ENCODE data around the gene ALDOA. TPM values are rescaled to one million over a fixed set of nuclear protein-coding genes. Genes with fewer than 3 reads are reported as not detected.

The ALDOA gene
- total and polyA plus RNA-seq, 10 of the 15 experiments (the other 5 are each of a cell fraction or from before 2014, with no cell fraction given), result 218 to 2,339 (median 1,095) TPM

GRCh38 chr16:30033270-30033669 is 32.3 kb upstream of the ALDOA start:
- ChIA-PET POLR2A (no interaction called here), SMC1A (ENCODE audit: uncharacterized antibody, unreplicated experiment) (interaction anchor here (0.6 to 1.3 kb wide), 5 partner anchors 10 to 92 kb away, joined by 3 read pairs; partner anchors contain the start of gene C16orf92), CTCF (interaction anchor here (0.6 to 2.3 kb wide), 16 partner anchors 8 to 165 kb away, joined by 3 to 21 read pairs (median 4); partner anchors contain the start of genes ALDOA, C16orf92, HIRIP3 and INO80E), RAD21 (ENCODE audit: unreplicated experiment) (interaction anchor here (0.6 to 2.7 kb wide), 4 partner anchors 16 to 580 kb away, joined by 3 to 9 read pairs (median 4); no protein-coding TSS in a partner anchor)
- Histone ChIP-seq H3K4me3 (no peak overlapping the region), H3K4me1 (ENCODE audit: control insufficient read depth, insufficient read depth, low read length) (peaks cover 13% of the 10 kb centered on the region), H3K27me3 (replicated peaks in 1 of 2; ENCODE audit: control insufficient read depth in 2 of 2, insufficient read depth in 2 of 2, low read length in 1 of 2) (peaks cover 6 to 10% of the 10 kb centered on the region in 2 experiments; a peak in 3 of 4 replicates), H3K27ac (ENCODE audit: control insufficient read depth, insufficient read depth) (no peak overlapping the region), H2AFZ (ENCODE audit: control insufficient read depth, low read depth, low read length) (no peak overlapping the region), H3K9me3 (replicated peaks; ENCODE audit: control insufficient read depth, insufficient read depth, low read length) (no peaks in the 10 kb centered on the region), H3K36me3 (ENCODE audit: control insufficient read depth in 2 of 2, insufficient read depth in 2 of 2, low read length in 1 of 2) (no peaks in the 10 kb centered on the region), H4K20me1 (ENCODE audit: control insufficient read depth, insufficient read depth) (no peaks in the 10 kb centered on the region), H3K79me2 (ENCODE audit: control insufficient read depth, insufficient read depth, low read length) (no peaks in the 10 kb centered on the region), H3K9ac (ENCODE audit: control insufficient read depth, insufficient read depth, low read length) (no peak overlapping the region), H3K4me2 (ENCODE audit: control insufficient read depth, insufficient read depth) (peak overlapping the region; percentile 71)
- intact Hi-C loops (cut with micrococcal nuclease; ENCODE audit: unreplicated experiment), result no loop called here
- no peak for DNase-seq (ENCODE audit: low read depth, low spot score)
- in situ Hi-C loops (cut with MboI), result no loop called here
- FAIRE-seq, result no peak
- 6% methylated on average over 6 of the region's 7 CpGs for WGBS (ENCODE audit: insufficient coverage, insufficient replicate concordance, low lambda C conversion rate, missing lambda C conversion rate)
- no TSS peak for BruUV-seq (replicated peaks)
- ATAC-seq, result peak; percentile 44
- TF ChIP-seq CREM (IDR thresholded peaks at IDR 0.05; ENCODE audit: low read depth) (peak; percentile 39; the same call in 1 of the 2 replicates), HDAC6 (IDR thresholded peaks at IDR 0.05; ENCODE audit: unreplicated experiment) (no peak), CEBPB (IDR thresholded peaks at IDR 0.05; ENCODE audit: borderline replicate concordance in 1 of 2, low read depth in 2 of 2, low read length in 2 of 2) (no peak), USF2 (IDR thresholded peaks at IDR 0.05; ENCODE audit: borderline replicate concordance, low read depth, low read length) (no peak), CBFB (IDR thresholded peaks at IDR 0.05; ENCODE audit: low read depth) (0 out of 2 replicates have a peak, but pooled peaks have one; percentile 46), TBL1XR1 (IDR thresholded peaks at IDR 0.05; ENCODE audit: low read depth, low read length) (no peak), NKRF (conservative IDR thresholded peaks at IDR 0.05) (no peak), EGR1 (IDR thresholded peaks at IDR 0.05; ENCODE audit: borderline replicate concordance in 1 of 2, low read depth in 2 of 2, low read length in 2 of 2) (peak in 1 of 2 experiments; percentile 27; a peak in 1 of 3 replicates), PKNOX1 (IDR thresholded peaks at IDR 0.05) (peak; percentile 16; the same call in 1 of the 2 replicates), E2F8 (IDR thresholded peaks at IDR 0.05; ENCODE audit: low read depth, partially characterized antibody) (no peak), RCOR1 (conservative IDR thresholded peaks at IDR 0.05; ENCODE audit: low read depth, low read length) (no peak), CBX5 (IDR thresholded peaks at IDR 0.05; ENCODE audit: low read depth) (no peak), CREB1 (IDR thresholded peaks at IDR 0.05; ENCODE audit: low read depth) (peak; percentile 24; the same call in 1 of the 2 replicates)

All from GM12878 (cell line).